Suppressor macrophage (primary cell): ENCODE data around the gene RHOB.
"Not testable (repeated sequence)": the region's sequence is repeated elsewhere in the genome, so short reads cannot be mapped to it uniquely, and the experiment has no call there.

Experiments
- DNase-seq, 4 experiments: peaks; one replicate each; pipeline ENCODE4 v3.0.0-alpha.2; 2020 to 2022

The RHOB gene

GRCh38 chr2:20476481-20476880 lies 29.6 kb downstream of the RHOB start:
- DNase-seq: no peak

DNA sequence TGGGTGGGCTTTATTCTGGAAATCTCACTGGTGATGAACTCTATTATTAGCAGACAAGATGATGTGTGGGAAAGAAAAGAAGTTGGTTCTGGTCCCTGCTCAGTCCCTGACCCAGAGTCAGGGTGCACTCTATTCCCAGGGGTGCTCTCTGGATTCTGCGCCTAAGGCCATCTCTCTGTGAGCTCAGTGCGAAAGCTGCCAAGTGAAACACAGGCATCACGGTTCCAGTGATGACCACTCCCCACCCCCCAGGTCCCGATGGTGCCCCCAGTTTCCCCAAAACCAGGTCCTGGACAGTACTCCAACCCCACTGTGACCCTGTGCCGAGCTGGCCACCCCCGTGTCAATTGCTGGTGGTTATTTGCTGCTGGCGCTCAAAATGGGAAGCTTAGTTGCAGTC lies 30.1 kb downstream of the RHOB start:
- no peak for DNase-seq

DNA sequence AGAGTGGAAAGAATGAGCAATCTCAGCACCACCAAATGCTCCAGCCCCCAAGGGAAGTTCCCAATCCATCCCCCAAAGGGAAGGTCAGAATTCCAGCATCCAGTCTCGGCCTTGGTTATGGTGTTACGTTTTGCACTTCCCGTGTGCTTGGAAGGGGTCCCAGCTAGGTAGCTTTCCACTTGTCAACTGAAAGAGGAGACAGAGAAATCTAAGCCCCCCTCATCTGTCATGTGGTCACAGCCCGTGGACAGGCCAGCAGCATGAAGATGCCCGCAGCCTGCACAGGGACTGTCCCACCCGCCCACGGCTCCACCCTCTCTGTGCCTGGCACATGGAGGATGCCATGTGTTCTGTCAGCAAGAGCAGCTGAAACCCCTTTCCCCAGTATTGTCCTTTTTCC lies 32.1 kb downstream of the RHOB start:
- peak in 1 of 4 experiments; percentile 3 for DNase-seq

- DNase-seq: peak in 1 of 4 experiments; percentile 2
Measured at GRCh38 chr2:20479835-20480234, 33.0 kb downstream of the RHOB start.

DNA sequence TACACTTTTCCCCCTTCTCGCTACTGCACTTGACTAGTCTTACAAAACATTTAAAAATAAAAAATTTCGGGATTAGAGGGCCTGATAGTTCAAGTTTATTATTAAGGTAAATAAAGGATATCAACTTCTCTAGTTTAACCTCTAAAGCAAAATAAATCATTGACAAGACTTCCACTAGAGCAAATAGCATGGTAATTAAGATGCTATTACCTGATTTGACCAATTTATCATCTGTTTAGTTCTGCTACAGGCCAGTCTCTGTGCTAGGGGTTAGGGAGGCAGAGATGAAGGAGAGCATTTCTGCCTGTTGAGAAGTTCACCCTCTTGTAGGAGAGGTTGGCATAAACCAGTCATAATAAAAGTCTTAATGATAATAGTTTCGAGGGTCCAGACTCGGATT lies 34.0 kb downstream of the RHOB start:
- DNase-seq: no peak

DNA sequence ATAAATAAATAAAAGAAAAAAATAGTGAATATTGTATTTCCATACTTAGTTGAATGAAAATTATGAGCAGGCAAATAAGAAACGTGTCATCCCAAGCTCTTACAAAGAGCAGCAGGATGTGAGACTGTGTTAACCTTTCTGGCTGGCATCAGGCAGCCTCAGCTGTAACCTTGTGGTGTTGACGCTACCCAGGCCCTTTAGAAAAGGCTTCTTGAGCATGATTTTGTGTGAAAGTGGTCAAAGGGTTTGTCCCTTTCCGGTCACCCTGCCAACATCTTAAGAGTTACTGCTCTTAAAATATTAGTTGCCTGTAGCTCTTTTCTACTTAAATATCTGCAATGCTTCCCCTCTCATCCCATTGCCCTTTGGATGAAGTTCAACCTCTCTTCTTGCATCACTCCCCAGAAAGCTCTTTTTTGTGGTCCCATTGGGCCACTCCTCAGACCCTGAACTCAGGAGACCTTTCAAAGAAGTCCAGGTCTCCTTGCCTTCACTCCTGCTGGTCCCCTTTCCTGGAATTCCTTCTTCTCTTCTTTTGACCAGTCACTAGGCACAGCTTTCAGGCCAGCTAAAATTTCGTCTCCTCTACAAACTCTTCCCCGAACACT lies 35.0 kb downstream of the RHOB start:
- DNase-seq: peak in 1 of 4 experiments; percentile 1

DNA sequence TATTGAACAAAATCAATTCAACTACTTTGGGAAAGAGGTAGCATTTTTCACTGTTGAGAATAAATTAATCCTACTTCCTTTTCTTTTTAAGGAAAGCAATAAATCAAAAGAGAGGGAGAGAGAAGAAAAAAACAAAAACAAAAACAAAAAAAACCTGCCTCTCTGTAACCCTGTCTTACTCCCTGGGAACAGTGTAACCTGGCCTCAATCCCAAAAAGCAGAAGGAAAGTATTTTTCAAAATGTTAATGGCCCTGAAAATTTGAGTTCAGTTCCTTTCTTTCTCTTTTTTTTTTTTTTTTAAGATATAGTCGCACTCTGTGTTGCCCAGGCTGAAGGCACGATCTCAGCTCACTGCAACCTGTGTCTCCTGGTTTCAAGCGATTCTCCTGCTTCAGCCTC lies 35.9 kb downstream of the RHOB start:
- DNase-seq: no peak

DNA sequence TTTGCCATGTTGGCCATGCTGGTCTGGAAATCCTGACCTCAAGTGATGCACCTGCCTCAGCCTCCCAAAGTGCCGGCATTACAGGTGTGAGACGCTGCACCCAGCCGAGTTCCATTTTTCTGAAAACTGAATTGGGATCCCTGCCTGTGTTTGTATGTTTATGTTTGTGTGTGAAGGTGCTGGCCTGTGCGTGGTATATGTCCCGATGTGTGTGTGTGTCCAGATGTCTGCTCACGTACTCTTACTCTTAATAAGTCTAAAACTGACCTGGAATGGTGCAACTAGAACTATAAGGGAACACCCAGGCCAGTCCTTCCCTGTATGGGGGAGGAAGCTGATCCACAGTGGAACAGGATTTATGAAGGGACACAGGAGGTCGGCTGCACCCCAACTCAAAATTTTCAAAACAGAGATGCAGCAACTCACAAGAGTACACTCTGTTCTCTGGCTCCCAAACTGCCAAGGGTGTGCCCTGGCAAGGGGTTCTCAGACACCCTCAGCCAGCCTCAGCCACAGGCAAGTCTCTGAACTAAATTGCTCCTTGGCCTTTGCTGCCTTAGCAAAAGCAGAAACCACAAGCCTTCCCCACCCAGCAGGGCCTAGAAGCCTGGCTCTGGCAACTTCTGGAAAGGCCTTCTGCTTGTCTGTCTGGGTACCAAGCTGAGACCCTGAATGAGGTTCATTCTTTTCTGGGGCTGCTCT lies 36.5 kb downstream of the RHOB start:
- DNase-seq: peak in 3 of 4 experiments; percentile 57 to 68 (median 61)

GRCh38 chr2:20484034-20484617 lies 37.3 kb downstream of the RHOB start:
- no peak for DNase-seq

GRCh38 chr2:20484810-20485611 lies 38.1 kb downstream of the RHOB start:
- peak in 1 of 4 experiments; percentile 1 for DNase-seq

GRCh38 chr2:20485612-20486388 lies 38.9 kb downstream of the RHOB start:
- peak in 3 of 4 experiments; percentile 43 to 62 (median 55) for DNase-seq

GRCh38 chr2:20486571-20486970 lies 39.7 kb downstream of the RHOB start:
- DNase-seq: peak in 1 of 4 experiments; percentile 3

DNA sequence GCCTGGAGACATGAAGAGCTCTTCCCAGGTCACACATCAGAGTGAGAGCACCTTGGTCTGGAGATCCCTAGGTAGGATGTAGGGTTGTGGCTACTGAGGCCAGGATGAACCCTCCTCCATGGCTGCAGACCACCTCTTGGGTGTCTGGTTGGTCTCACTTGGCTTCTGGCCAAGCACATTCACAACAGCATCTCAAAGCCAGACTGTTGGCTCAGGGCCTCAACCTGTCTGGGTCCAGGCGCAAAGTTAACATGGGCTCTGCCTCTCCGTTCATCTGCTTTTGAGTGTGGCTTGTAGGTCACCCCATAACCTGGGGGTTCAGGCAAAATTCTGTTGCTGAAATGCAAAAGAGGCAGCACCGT lies 40.1 kb downstream of the RHOB start:
- DNase-seq: peak in 1 of 4 experiments; percentile 1

- peak in 1 of 4 experiments; percentile 0 for DNase-seq
Measured at GRCh38 chr2:20487392-20488174, 40.7 kb downstream of the RHOB start.

GRCh38 chr2:20488201-20488641 lies 41.3 kb downstream of the RHOB start:
- DNase-seq: peak in 1 of 4 experiments; percentile 1

DNA sequence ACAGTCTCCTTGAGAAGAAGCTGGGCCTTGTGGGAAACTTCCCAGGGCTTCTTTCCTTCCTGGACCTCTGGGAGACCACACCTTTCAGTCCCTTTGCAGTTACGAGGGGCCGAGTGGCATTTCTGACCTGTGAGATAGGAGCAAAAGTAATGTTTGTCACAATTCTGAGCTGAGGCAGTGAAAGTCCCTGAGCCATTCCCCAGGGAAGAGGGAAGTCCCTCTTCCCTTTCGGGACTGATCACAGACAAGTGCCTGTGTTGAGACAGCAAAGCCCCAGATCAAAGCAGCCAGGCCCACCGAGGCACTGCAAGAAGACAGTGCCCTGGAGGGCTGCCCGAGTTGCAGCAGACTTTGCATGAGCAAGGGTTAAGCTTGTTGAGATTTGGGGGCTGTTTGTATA lies 41.9 kb downstream of the RHOB start:
- DNase-seq: no peak

DNA sequence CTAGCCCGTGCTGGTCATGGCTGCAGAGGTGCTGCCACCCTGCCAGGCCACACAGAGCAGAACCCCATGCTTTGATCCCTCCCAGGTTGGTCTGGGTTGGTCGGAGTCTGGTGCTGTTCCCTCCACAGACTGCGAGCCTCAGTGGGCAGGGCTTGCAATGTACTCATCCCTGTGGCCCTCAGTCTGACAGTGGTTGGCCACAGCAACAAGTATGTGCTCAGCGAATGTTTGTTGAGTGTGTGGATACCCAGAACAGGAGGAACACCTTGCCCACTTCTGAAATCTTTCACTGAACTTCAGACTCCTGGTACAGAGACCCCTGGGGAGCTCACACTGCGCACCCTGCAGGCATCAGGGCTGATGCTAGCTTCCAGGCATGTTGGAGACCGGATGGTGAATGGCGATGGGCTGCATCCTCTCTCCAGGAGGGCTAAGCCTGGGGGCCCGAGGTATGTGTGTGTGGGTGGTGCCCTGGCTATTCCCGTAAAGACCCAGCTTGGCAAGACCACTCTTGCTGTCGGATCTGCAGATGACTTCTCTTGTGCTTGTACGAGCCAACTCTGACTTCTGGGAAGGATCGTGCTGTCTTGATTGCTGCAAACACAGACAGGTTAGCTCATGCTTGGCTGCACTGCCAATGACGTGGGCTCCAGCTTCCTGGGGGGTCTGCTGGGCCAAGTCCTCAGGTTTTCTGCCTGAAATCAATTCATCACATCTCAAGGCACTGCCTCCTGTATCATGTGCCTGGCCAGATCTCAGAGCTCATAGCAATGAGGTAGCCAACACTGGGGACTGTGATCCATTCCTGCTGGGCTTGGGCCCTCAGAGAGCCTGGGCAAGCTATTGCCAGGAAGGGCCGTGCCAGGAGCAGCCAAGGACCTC lies 43.7 kb downstream of the RHOB start:
- no peak for DNase-seq

GRCh38 chr2:20491739-20492531 lies 45.1 kb downstream of the RHOB start:
- DNase-seq: peak; percentile 30 to 61 (median 52)

DNA sequence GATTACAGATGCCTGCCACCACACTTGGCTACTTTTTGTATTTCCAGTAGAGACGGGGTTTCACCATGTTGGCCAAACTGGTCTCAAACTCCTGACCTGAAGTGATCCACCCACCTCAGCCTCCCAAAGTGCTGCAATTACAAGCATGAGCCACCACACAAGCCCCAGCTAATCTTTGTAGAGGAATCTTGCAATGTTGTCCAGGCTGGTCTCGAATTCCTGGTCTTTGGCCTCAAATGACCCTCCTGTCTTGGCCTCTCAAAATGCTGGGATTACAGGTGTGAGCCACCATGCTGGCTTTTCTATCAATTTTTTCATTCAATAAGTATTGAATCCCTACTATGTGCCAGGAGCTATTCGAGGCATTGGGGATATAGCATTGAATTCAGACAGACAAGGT lies 46.2 kb downstream of the RHOB start:
- not testable (repeated sequence) for DNase-seq
